H9 (cell line): ENCODE data around the gene C1QTNF6. TPM values are rescaled to one million over a fixed set of nuclear protein-coding genes. Genes with fewer than 3 reads are reported as not detected.

Experiments
- DNase-seq: peaks from one replicate; pipeline ENCODE4 v3.0.0-alpha.2; 2017
- H2AFZ ChIP-seq: one replicate; pipeline ENCODE4 v1.6.1; 2013; ENCODE audit warnings: mild to moderate bottlenecking, low read length, control low read depth, moderate library complexity
- H2AK5ac ChIP-seq: 2 replicates; pipeline ENCODE4 v1.6.1; 2013; ENCODE audit warnings: low read length, control low read depth, mixed read lengths; ENCODE audit not compliant: insufficient read length
- H2BK120ac ChIP-seq: one replicate; pipeline ENCODE4 v1.6.1; 2013; ENCODE audit warnings: low read depth, mild to moderate bottlenecking, low read length, control low read depth, inconsistent platforms; ENCODE audit not compliant: poor library complexity, severe bottlenecking
- H2BK12ac ChIP-seq: 2 replicates; pipeline ENCODE4 v1.6.1; 2013; ENCODE audit warnings: low read length, control low read depth, mixed read lengths, low read depth; ENCODE audit not compliant: insufficient read length
- H2BK15ac ChIP-seq: 2 replicates; pipeline ENCODE4 v1.6.1; 2013; ENCODE audit warnings: low read depth, low read length, control low read depth
- H2BK20ac ChIP-seq: one replicate; pipeline ENCODE4 v1.6.1; 2013; ENCODE audit warnings: low read depth, mild to moderate bottlenecking, low read length, control low read depth, inconsistent platforms; ENCODE audit not compliant: poor library complexity, severe bottlenecking
- H2BK5ac ChIP-seq: 2 replicates; pipeline ENCODE4 v1.6.1; 2013; ENCODE audit warnings: low read length, control low read depth, mixed read lengths; ENCODE audit not compliant: insufficient read length
- H3K14ac ChIP-seq: 2 replicates; pipeline ENCODE4 v1.6.1; 2013; ENCODE audit warnings: low read length, control low read depth; ENCODE audit not compliant: insufficient read depth
- H3K18ac ChIP-seq: 2 replicates; pipeline ENCODE4 v1.6.1; 2013; ENCODE audit warnings: low read depth, mild to moderate bottlenecking, mixed read lengths, low read length, control low read depth; ENCODE audit not compliant: insufficient read length
- H3K23ac ChIP-seq: 2 replicates; pipeline ENCODE4 v1.6.1; 2013; ENCODE audit warnings: low read length, control low read depth, mixed read lengths, low read depth; ENCODE audit not compliant: insufficient read length
- H3K23me2 ChIP-seq: 2 replicates; pipeline ENCODE4 v1.6.1; 2013; ENCODE audit warnings: low read depth, mild to moderate bottlenecking, mixed read lengths, low read length, control low read depth; ENCODE audit not compliant: insufficient read length, poor library complexity, severe bottlenecking
- H3K27ac ChIP-seq: 2 replicates; pipeline ENCODE4 v1.5.1; 2013; ENCODE audit warnings: low read length, control low read depth, mixed read lengths, low read depth; ENCODE audit not compliant: insufficient read length
- H3K27me3 ChIP-seq: 2 replicates; pipeline ENCODE4 v1.6.1; 2013; ENCODE audit warnings: low read length, control low read depth, inconsistent platforms; ENCODE audit not compliant: insufficient read depth
- H3K4ac ChIP-seq: 2 replicates; pipeline ENCODE4 v1.6.1; 2013; ENCODE audit warnings: low read depth, mild to moderate bottlenecking, control low read depth, inconsistent platforms, low read length, moderate library complexity
- H3K4me1 ChIP-seq: 2 replicates; pipeline ENCODE4 v1.6.1; 2013; ENCODE audit warnings: low read length, control low read depth, inconsistent platforms; ENCODE audit not compliant: insufficient read depth
- H3K4me2 ChIP-seq: 2 replicates; pipeline ENCODE4 v1.6.1; 2013; ENCODE audit warnings: low read length, control low read depth, mixed read lengths; ENCODE audit not compliant: insufficient read length, insufficient read depth
- H3K56ac ChIP-seq: 2 replicates; pipeline ENCODE4 v1.6.1; 2013; ENCODE audit warnings: low read depth, mild to moderate bottlenecking, mixed read lengths, low read length, control low read depth; ENCODE audit not compliant: insufficient read length
- H3K79me1 ChIP-seq: 2 replicates; pipeline ENCODE4 v1.6.1; 2013; ENCODE audit warnings: low read depth, mild to moderate bottlenecking, moderate library complexity, low read length, control low read depth, inconsistent platforms; ENCODE audit not compliant: insufficient read depth, poor library complexity, severe bottlenecking
- H3K79me2 ChIP-seq: 2 replicates; pipeline ENCODE4 v1.6.1; 2013; ENCODE audit warnings: low read length, control low read depth, inconsistent platforms; ENCODE audit not compliant: insufficient read depth
- H3K9ac ChIP-seq: 2 replicates; pipeline ENCODE4 v1.6.1; 2013; ENCODE audit warnings: low read length, control low read depth, mixed read lengths; ENCODE audit not compliant: insufficient read length; ENCODE audit errors: extremely low read depth
- H3K9me3 ChIP-seq: one replicate; pipeline ENCODE4 v1.6.1; 2013; ENCODE audit warnings: low read depth, low read length, inconsistent platforms; ENCODE audit not compliant: control insufficient read depth
- H3T11ph ChIP-seq: one replicate; pipeline ENCODE4 v1.6.1; 2013; ENCODE audit warnings: mild to moderate bottlenecking, low read length, control low read depth, inconsistent platforms
- H4K20me1 ChIP-seq: one replicate; pipeline ENCODE4 v1.6.1; 2013; ENCODE audit not compliant: control insufficient read depth, insufficient read length, insufficient read depth
- H4K5ac ChIP-seq: 2 replicates; pipeline ENCODE4 v1.6.1; 2013; ENCODE audit warnings: low read depth, mild to moderate bottlenecking, mixed read lengths, low read length, control low read depth; ENCODE audit not compliant: insufficient read length
- H4K8ac ChIP-seq: replicated peaks from 2 replicates; pipeline ENCODE4 v1.6.1; 2013; ENCODE audit warnings: low read length, control low read depth, mixed read lengths, low read depth; ENCODE audit not compliant: insufficient read length
- H4K91ac ChIP-seq: 2 replicates; pipeline ENCODE4 v1.6.1; 2013; ENCODE audit warnings: low read depth, mild to moderate bottlenecking, moderate library complexity, mixed read lengths, low read length, control low read depth; ENCODE audit not compliant: insufficient read length
- H3K27ac Mint-ChIP-seq, 3 experiments: 2 replicates in 2 of 3; 3 replicates in 1 of 3; pipeline ENCODE4 v1.8.0; 2020 to 2021; ENCODE audit warnings: mixed read lengths in 3 of 3, mild to moderate bottlenecking in 1 of 3, moderate library complexity in 1 of 3
- H3K27me3 Mint-ChIP-seq: 2 replicates; pipeline ENCODE4 v1.8.0; 2021; ENCODE audit warnings: low read depth, mild to moderate bottlenecking, moderate library complexity, mixed read lengths
- H3K36me3 Mint-ChIP-seq, 3 experiments: 2 replicates in 2 of 3; 3 replicates in 1 of 3; pipeline ENCODE4 v1.8.0; 2020 to 2021; ENCODE audit warnings: low read depth in 3 of 3, mixed read lengths in 3 of 3; ENCODE audit not compliant: insufficient read depth in 1 of 3
- H3K4me1 Mint-ChIP-seq, 2 experiments: 2 replicates each; pipeline ENCODE4 v1.8.0; 2020; ENCODE audit warnings: mixed read lengths in 2 of 2
- H3K4me3 Mint-ChIP-seq, 2 experiments: 2 replicates in 1 of 2; 3 replicates in 1 of 2; pipeline ENCODE4 v1.8.0; 2020 to 2021; ENCODE audit warnings: mild to moderate bottlenecking in 2 of 2, mixed read lengths in 2 of 2, moderate library complexity in 1 of 2
- H3K9me3 Mint-ChIP-seq, 2 experiments: 2 replicates in 1 of 2; 3 replicates in 1 of 2; pipeline ENCODE4 v1.8.0; 2020; ENCODE audit warnings: mild to moderate bottlenecking in 2 of 2, mixed read lengths in 2 of 2, moderate library complexity in 1 of 2
- WGBS: extraction: QIAGEN DNeasy Blood & Tissue Kit; methylation state at CpG from one replicate; pipeline ENCODE4 v1.1.7; 2013; ENCODE audit warnings: missing lambda C conversion rate, low lambda C conversion rate, mixed read lengths; ENCODE audit not compliant: insufficient read length; ENCODE audit errors: extremely low coverage; 5-methylcytosine and 5-hydroxymethylcytosine counted together
- total RNA-seq: library from RNA; stranded (reverse); gene quantifications from 2 replicates; pipeline ENCODE4 v1.2.1, GENCODE V29; 2021
- TF ChIP-seq, protein P1 (sequence below): fragments of 200-600 bp; sonication (generic); conservative IDR thresholded peaks from 3 replicates; pipeline ENCODE4 v1.8.0; 2021; ENCODE audit warnings: antibody characterized with exemption, mild to moderate bottlenecking

C1QTNF6 gene
- total RNA-seq, 1 experiment from 2014 or later = 5.0 TPM

DNA sequence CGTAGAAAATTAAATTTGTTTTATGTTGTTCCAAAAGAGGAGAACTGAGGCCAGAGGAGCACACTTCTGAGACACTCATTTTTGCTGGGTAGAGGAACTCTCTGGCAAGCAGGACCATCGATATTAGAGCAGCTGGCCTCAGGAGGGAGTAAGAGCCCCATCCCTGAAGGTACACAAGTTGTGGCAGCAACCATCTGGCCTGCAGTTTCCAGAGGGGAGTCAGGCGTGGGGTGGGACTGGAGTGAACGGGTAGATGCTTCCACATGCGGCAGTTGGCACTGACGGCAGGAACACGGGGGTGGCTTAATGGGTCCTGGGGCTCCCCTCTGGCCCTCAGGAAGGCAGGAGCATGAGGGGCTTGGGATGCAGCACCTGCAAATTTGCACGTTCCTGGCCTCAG is 37.4 kb upstream of the C1QTNF6 start:
- no peak overlapping the region for H2BK15ac ChIP-seq
- TF ChIP-seq, protein P1, sequence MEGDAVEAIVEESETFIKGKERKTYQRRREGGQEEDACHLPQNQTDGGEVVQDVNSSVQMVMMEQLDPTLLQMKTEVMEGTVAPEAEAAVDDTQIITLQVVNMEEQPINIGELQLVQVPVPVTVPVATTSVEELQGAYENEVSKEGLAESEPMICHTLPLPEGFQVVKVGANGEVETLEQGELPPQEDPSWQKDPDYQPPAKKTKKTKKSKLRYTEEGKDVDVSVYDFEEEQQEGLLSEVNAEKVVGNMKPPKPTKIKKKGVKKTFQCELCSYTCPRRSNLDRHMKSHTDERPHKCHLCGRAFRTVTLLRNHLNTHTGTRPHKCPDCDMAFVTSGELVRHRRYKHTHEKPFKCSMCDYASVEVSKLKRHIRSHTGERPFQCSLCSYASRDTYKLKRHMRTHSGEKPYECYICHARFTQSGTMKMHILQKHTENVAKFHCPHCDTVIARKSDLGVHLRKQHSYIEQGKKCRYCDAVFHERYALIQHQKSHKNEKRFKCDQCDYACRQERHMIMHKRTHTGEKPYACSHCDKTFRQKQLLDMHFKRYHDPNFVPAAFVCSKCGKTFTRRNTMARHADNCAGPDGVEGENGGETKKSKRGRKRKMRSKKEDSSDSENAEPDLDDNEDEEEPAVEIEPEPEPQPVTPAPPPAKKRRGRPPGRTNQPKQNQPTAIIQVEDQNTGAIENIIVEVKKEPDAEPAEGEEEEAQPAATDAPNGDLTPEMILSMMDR = peak; percentile 31; the same call in 2 of the 3 replicates

More for the DNA sequence above, 37.4 kb upstream of the C1QTNF6 start:
- Mint-ChIP-seq H3K4me1 (peaks cover 8 to 11% of the 10 kb centered on the region in 2 experiments), H3K9me3 (no peaks in the 10 kb centered on the region), H3K27ac (peak overlapping the region in 1 of 3 experiments; percentile 28; a peak in 2 of 7 replicates), H3K36me3 (no peaks in the 10 kb centered on the region; a peak in 1 of 7 replicates), H3K4me3 (no peak overlapping the region), H3K27me3 (peaks cover 30% of the 10 kb centered on the region)
- Histone ChIP-seq H3T11ph (no peak overlapping the region), H3K18ac (no peak overlapping the region), H3K4me2 (no peak overlapping the region), H4K8ac (no peak overlapping the region), H3K79me2 (no peaks in the 10 kb centered on the region), H2BK5ac (no peak overlapping the region), H3K23me2 (no peaks in the 10 kb centered on the region), H3K27ac (no peak overlapping the region), H3K23ac (no peak overlapping the region), H2AK5ac (no peak overlapping the region), H3K79me1 (no peaks in the 10 kb centered on the region), H3K4me1 (no peaks in the 10 kb centered on the region), H2AFZ (no peak overlapping the region), H2BK20ac (no peak overlapping the region), H3K14ac (no peak overlapping the region), H2BK120ac (no peak overlapping the region), H3K9me3 (no peaks in the 10 kb centered on the region), H3K27me3 (no peaks in the 10 kb centered on the region), H4K91ac (no peak overlapping the region), H4K5ac (no peak overlapping the region), H4K20me1 (no peaks in the 10 kb centered on the region), H2BK12ac (no peak overlapping the region), H3K56ac (no peak overlapping the region), H3K9ac (no peak overlapping the region), H3K4ac (no peak overlapping the region)
- WGBS = no CpG with 5 or more reads among the region's 8 CpGs
- DNase-seq = no peak
